ENCODE data around the gene AQR.
"Not testable (repeated sequence)": the region's sequence is repeated elsewhere in the genome, so short reads cannot be mapped to it uniquely, and the experiment has no call there.

Gene AQR

GRCh38 chr15:34969340-34970097 is at the start of gene AQR:
Gene AQR (minus strand): TSS chr15:34969742. CDS start chr15:34969613, 129 bp downstream.
- DNase-seq, result peak; percentile 95

GRCh38 chr15:35014241-35014640 is 44.7 kb upstream of the AQR start:
- DNase-seq, result no peak

- no peak for DNase-seq
These were observed 43.8 kb upstream of the AQR start for GRCh38 chr15:35013370-35013769.

GRCh38 chr15:35007397-35007796 is 37.9 kb upstream of the AQR start:
- DNase-seq, result no peak

GRCh38 chr15:35005933-35006332 is 36.4 kb upstream of the AQR start:
- DNase-seq, result no peak

GRCh38 chr15:35003928-35004327 is 34.4 kb upstream of the AQR start:
- no peak for DNase-seq

- no peak for DNase-seq
These were observed 31.0 kb upstream of the AQR start for GRCh38 chr15:35000511-35000910.

- DNase-seq, result no peak
These were observed 30.4 kb upstream of the AQR start for GRCh38 chr15:34999906-35000305.

- DNase-seq, result no peak
These were observed 25.4 kb upstream of the AQR start for GRCh38 chr15:34994925-34995324.

- no peak for DNase-seq
These were observed 24.3 kb upstream of the AQR start for GRCh38 chr15:34993877-34994276.

- DNase-seq, result no peak
These were observed 23.9 kb upstream of the AQR start for GRCh38 chr15:34993412-34993811.

GRCh38 chr15:34988027-34988902 is 18.7 kb upstream of the AQR start, which contains the start of gene ZNF770:
Gene ZNF770 (minus strand): TSS chr15:34988287. CDS start chr15:34983434, 4,853 bp downstream.
- DNase-seq, result peak; percentile 82

GRCh38 chr15:34987609-34988026 is 18.1 kb upstream of the AQR start:
- no peak for DNase-seq

- no peak for DNase-seq
These were observed 17.4 kb upstream of the AQR start for GRCh38 chr15:34986771-34987480.

GRCh38 chr15:34986326-34986725 is 16.8 kb upstream of the AQR start:
- DNase-seq, result no peak

- DNase-seq, result peak; percentile 55
These were observed 15.5 kb upstream of the AQR start for GRCh38 chr15:34984889-34985630.

GRCh38 chr15:34976743-34977142 is 7.2 kb upstream of the AQR start:
- DNase-seq, result no peak

GRCh38 chr15:34976073-34976472 is 6.5 kb upstream of the AQR start:
- no peak for DNase-seq

- no peak for DNase-seq
These were observed 4.0 kb upstream of the AQR start for GRCh38 chr15:34973512-34973911.

- not testable (repeated sequence) for DNase-seq
These were observed 629 bp upstream of the AQR start for GRCh38 chr15:34970098-34970643.

- DNase-seq, result no peak
These were observed 5.3 kb downstream of the AQR start for GRCh38 chr15:34964277-34964676.

- DNase-seq, result no peak
These were observed 15.7 kb downstream of the AQR start for GRCh38 chr15:34953851-34954250.
